Retinal pigment epithelial cell (primary cell): Measurements from ENCODE around the gene P3H3.

Experiments used
- DNase-seq: peaks from one replicate; pipeline ENCODE4 v3.0.0-alpha.2; 2010; ENCODE audit warnings: low read depth
- H3K4me3 ChIP-seq: 2 replicates; pipeline ENCODE4 v1.5.1; 2011; ENCODE audit warnings: mild to moderate bottlenecking, low read length, control low read depth, moderate library complexity
- TF ChIP-seq, protein P1 (sequence below): conservative IDR thresholded peaks from 2 replicates; pipeline ENCODE4 v1.5.1; 2011; ENCODE audit warnings: low read depth, low read length, control low read depth, inconsistent platforms

The P3H3 gene

DNA sequence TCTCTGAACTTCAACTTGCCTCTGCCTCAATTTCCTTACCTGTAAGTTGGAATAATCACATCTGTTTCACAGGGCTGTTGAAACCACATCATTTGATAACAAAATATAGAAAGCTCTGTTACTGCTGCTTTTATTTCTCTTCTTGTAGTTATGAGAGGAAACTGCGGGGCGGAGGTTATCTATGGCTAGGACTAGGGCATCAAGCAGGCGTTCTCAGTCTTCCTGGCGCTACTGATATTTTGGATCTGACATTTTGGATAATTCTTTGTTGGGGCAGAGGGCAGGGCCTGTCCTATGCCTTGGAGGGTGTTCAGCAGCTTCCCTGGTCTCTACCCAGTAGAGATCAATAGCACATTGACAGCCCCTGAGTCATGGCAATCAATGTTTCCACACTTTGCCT lies 3.9 kb downstream of the P3H3 start:
- TF ChIP-seq, protein P1, sequence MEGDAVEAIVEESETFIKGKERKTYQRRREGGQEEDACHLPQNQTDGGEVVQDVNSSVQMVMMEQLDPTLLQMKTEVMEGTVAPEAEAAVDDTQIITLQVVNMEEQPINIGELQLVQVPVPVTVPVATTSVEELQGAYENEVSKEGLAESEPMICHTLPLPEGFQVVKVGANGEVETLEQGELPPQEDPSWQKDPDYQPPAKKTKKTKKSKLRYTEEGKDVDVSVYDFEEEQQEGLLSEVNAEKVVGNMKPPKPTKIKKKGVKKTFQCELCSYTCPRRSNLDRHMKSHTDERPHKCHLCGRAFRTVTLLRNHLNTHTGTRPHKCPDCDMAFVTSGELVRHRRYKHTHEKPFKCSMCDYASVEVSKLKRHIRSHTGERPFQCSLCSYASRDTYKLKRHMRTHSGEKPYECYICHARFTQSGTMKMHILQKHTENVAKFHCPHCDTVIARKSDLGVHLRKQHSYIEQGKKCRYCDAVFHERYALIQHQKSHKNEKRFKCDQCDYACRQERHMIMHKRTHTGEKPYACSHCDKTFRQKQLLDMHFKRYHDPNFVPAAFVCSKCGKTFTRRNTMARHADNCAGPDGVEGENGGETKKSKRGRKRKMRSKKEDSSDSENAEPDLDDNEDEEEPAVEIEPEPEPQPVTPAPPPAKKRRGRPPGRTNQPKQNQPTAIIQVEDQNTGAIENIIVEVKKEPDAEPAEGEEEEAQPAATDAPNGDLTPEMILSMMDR, result no peak
- no peak overlapping the region for H3K4me3 ChIP-seq
- no peak for DNase-seq

- H3K4me3 ChIP-seq, result no peak overlapping the region
- DNase-seq, result no peak
- TF ChIP-seq, protein P1, result no peak
Measured at GRCh38 chr12:6833189-6833890, 5.1 kb downstream of the P3H3 start.

DNA sequence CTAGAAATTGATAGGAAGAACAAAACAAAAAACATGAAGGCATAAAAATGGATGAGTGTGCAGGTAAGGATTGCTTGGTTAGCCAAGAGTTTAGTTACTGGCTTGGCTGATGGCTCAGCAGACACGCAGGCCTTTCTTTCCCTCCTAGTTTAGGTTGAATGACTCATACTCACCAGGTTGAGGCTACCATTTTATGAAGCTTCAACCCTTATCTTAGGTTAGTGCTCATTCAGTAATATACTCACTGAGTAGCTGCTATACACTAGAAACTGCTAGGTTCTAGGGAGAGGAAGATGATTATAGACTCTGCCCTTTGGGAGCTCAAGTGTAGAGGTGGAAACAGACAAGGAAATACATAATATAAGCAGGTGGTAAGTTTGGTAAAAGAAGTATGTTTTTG lies 6.0 kb downstream of the P3H3 start:
- TF ChIP-seq, protein P1, result no peak

DNA sequence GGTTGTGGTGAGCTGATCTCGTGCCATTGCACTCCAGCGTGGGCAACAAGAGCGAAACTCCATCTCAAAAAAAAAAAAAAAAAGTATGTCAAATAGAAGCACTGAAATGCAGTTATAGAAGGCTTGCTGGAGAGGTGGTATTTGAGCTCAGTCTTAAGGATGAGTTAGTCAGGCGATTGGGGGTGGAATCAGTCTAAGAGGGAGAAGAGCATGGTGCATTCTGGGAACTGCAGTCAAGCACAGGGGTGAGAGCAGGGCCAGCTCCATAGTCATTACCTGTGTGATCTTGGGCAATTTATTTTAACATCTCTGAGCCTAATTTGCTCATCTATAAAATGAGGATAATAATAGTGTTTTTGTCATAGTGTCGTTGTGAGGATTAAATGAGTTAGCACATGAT lies 6.7 kb downstream of the P3H3 start:
- TF ChIP-seq, protein P1, result no peak
- no peak for DNase-seq
- no peak overlapping the region for H3K4me3 ChIP-seq

More for the DNA sequence above, 6.0 kb downstream of the P3H3 start:
- DNase-seq, result no peak
- no peak overlapping the region for H3K4me3 ChIP-seq

GRCh38 chr12:6836851-6837250 lies 8.6 kb downstream of the P3H3 start:
- DNase-seq, result no peak
- TF ChIP-seq, protein P1, result no peak
- no peak overlapping the region for H3K4me3 ChIP-seq

- TF ChIP-seq, protein P1, result no peak
- no peak for DNase-seq
- H3K4me3 ChIP-seq, result no peak overlapping the region
Measured at GRCh38 chr12:6837370-6838060, 9.3 kb downstream of the P3H3 start.

DNA sequence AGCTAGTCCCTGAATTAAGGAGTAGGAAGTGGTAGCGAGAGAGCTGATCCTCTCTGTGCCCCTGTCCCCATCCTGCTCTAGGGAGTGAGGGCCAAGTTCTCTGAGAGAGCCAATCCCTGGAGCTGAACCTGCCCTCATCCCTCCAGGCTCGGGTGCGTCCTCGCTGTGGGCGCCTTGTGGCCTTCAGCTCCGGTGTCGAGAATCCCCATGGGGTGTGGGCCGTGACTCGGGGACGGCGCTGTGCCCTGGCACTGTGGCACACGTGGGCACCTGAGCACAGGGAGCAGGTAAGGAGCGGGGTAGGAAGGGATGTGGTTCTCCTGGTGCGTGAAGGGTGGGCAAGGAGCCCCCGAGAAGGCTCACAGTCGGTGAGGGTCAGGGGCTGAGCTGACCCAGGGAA lies 10.6 kb downstream of the P3H3 start:
- TF ChIP-seq, protein P1, result no peak
- H3K4me3 ChIP-seq, result no peak overlapping the region
- DNase-seq, result no peak
